HG03558 (cell line): ENCODE measurements around the gene CCDC138.
"Not testable (repeated sequence)": the region's sequence is repeated elsewhere in the genome, so short reads cannot be mapped to it uniquely, and the experiment has no call there.

Source experiments
- ATAC-seq: cut with Tn5 transposase; IDR thresholded peaks from one replicate; pipeline ENCODE4 v1.9.1; 2021; ENCODE audit warnings: moderate number of reproducible peaks; ENCODE audit not compliant: unreplicated experiment; ENCODE audit errors: extremely low read depth

The CCDC138 gene, protein sequence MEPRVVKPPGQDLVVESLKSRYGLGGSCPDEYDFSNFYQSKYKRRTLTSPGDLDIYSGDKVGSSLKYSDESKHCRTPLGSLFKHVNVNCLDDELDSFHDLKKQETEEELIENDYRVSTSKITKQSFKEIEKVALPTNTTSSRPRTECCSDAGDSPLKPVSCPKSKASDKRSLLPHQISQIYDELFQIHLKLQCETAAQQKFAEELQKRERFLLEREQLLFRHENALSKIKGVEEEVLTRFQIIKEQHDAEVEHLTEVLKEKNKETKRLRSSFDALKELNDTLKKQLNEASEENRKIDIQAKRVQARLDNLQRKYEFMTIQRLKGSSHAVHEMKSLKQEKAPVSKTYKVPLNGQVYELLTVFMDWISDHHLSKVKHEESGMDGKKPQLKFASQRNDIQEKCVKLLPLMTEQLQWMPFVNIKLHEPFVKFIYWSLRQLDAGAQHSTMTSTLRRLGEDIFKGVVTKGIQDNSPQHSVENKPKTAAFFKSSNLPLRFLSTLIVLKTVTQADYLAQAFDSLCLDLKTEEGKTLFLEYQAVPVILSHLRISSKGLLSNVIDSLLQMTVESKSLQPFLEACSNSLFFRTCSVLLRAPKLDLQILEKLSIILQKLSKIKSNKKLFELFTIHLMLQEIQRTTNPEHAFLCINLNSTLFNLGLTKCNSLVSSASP

DNA sequence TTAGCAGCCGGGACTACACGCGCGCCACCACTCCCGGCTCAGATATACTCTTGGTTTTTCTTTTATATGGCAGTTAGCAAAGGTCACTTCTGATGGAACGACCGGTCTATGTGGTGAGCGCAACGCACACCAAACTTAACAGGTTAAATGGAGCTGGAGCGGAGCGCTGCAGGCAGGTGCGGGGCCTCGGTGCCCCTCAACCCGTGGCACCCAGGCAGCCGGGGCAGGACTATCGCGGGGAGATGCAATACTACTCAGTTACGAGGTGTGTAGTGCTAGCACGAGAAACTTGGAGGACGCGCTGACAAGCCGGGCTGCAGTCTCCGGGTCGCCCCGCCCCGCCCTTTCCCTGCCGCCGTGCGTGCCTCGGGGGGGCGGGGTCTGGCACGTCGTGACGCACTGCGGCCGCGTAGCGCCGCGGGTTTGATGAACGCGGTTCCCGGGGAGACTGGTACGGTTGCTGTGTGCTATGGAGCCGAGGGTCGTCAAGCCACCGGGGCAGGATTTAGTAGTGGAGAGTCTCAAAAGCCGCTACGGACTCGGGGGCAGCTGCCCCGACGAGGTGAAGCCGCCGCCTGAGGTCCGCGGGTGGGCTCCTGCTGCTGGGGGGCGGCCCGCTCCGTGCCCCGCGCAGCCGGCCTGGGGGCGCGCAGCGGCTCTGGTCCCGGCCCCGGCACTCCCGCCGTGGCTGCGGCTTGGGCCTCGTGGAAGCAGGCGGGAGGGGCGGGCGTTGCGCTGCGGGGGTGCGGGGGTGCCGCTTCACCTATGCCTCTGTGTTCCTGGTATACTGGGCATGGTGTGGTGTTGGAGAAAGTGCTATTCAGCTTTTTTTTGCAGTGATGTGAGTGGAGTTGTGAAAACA lies at the start of gene CCDC138:
Gene CCDC138, plus strand, starts transcription at position 418 of the 862 bp plus-strand sequence. Its CDS starts 52 bp downstream, at position 470.
- ATAC-seq, result peak; percentile 88

- ATAC-seq, result not testable (repeated sequence)
These were observed 28.6 kb upstream of the CCDC138 start for GRCh38 chr2:108757973-108758372.

DNA sequence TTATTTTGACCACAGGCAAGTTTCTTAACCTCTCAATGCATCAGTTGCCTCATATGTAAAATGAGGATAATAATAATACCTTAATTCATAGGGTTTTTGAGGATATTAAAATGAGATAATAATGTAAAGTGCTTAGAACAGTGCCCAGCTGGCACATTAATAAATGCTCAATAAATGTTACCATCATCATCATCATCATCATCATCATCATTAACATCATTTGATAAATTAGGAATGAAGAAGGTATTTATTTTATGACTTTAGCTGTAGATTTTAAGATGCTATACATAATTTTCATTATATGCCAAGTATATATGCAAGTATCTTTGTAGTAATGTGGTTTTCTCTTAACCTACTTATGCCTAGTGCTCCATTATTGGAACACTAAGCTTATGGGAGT lies 24.0 kb upstream of the CCDC138 start:
- not testable (repeated sequence) for ATAC-seq

DNA sequence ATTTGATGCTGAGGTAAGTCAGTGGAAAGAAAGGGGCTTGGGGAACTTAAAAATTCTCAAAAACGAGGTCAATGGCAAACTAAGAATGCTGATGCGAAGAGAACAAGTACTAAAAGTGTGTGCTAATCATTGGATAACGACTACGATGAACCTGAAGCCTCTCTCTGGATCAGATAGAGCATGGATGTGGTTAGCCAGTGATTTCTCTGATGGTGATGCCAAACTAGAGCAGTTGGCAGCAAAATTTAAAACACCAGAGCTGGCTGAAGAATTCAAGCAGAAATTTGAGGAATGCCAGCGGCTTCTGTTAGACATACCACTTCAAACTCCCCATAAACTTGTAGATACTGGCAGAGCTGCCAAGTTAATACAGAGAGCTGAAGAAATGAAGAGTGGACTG lies 19.9 kb upstream of the CCDC138 start:
- ATAC-seq, result not testable (repeated sequence)

DNA sequence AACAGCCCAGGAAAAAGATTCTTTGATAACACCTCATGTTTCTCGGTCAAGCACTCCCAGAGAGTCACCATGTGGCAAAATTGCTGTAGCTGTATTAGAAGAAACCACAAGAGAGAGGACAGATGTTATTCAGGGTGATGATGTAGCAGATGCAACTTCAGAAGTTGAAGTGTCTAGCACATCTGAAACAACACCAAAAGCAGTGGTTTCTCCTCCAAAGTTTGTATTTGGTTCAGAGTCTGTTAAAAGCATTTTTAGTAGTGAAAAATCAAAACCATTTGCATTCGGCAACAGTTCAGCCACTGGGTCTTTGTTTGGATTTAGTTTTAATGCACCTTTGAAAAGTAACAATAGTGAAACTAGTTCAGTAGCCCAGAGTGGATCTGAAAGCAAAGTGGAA lies 18.7 kb upstream of the CCDC138 start:
- ATAC-seq, result not testable (repeated sequence)

GRCh38 chr2:108776475-108776874 lies 10.1 kb upstream of the CCDC138 start:
- no peak for ATAC-seq

GRCh38 chr2:108778857-108779256 lies 7.7 kb upstream of the CCDC138 start:
- ATAC-seq, result no peak

DNA sequence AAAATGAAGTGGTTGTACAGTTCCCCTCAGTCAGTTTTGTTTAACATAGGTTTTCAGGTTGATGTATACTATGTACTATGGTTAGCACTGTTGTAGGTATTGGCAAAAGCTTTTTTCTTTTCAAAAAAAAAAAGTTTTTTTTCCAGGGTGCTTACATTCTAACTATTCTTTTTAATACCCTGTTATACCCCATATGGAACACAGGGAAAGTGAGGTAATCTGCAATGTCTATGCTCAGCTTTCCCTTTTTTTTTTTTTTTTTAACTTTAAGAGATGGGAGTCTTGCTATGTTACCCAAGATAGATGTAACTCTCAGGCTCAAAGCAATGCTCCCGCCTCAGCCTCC lies 590 bp upstream of the CCDC138 start:
- peak; percentile 1 for ATAC-seq

DNA sequence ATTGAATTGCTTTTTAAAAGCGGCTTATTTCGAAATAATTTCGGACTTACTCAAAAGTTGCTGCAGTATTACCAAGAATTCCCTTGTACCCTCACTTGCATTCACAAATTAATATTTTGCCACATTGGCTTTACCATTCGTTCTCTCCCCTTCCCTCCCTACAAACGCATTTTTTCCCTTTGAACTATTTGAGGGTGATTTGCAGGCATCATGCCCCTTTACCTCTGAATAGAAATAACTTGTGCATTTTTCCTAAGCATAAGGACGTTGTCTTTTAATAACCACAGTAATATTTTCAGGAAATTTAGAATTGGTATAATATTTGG lies 608 bp downstream of the CCDC138 start:
- ATAC-seq, result no peak

DNA sequence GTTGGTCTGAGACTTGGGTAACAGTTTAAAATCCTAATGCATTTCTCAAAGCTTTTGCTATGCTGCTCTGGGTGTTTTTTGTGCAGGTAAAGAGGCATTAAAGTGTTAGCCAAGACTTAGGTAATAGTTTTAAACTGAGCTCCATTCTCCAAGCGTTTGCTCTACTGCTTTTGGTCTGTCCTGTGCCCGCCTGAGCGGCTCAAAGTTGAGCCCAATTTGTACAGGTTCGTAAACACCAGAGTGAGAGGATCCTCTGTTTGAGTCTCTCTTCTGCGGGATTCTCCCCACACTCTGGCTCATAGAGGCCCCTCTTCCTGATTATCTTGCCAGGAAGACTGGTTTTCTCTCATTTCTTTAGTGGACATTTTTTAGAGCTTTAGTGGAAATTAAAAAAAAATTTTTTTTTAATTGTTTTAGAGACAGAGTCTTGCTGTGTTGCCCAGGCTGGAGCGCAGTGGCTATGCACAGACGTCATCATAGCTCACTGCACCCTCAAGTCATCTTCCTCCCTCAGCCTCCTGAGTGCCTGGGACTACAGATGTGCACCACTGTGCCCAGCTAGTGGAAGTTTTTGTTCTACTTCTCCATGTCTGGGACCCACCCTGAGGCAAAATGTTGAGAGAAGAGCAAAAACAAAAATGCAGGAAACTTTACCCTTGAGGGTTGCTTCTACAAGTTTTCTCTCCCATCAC lies 16.6 kb downstream of the CCDC138 start:
- no peak for ATAC-seq

GRCh38 chr2:108805032-108805431 lies 18.5 kb downstream of the CCDC138 start:
- no peak for ATAC-seq

DNA sequence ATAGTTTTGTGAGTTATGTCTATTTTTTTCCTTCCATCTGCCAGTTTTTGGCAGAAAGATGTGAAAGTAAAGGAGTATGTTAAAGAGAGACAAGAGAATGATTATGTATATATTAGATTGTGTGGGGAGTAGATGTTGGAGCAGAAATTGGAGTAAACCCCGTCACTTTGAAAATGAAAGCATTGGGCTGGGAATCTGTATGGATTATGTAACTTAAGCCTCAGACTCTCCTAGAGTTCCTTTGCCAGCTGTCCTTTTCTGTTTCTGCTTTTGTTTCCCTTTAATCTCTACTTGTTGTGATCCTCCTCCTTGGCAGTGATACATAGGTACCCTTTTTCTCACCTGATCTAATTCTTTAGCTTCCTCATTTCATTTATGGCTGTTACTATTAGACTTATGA lies 19.2 kb downstream of the CCDC138 start:
- no peak for ATAC-seq

DNA sequence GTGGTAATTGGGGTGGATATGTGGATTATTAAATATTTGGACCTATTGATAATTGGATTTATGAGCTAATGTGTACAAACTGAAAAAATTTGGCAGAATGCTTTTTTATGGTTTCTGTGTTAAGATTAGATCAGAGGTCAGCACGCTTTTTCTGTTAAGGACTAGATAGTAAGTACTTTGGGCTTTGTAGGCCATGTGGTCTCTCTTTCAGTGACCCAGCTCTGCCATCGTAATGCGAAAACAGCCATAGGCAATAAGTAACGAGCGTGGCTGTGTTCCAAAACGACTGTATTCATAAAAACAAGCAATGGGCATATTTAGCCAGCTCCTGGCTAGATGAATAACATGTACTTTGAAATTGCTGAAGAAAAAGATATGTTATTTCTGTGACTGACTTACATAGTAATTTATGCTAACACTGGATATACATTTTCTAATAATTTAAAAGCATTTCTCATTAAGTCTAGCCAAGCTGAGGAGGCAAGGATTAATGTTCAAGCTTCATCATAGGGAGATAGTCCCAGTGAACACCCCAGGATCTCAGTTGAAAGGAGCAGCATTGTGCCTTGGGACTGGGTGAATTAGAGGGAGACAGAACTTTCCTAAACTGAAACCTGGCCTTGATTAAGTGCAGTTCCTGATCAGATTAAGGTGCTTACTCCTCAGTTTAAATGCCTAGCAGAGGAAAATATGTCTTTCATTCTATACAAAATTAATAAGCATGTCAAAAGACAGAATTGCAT lies 20.0 kb downstream of the CCDC138 start:
- no peak for ATAC-seq

- ATAC-seq, result no peak
These were observed 23.4 kb downstream of the CCDC138 start for GRCh38 chr2:108809936-108810335.

GRCh38 chr2:108810993-108811957 lies 24.7 kb downstream of the CCDC138 start:
- no peak for ATAC-seq

DNA sequence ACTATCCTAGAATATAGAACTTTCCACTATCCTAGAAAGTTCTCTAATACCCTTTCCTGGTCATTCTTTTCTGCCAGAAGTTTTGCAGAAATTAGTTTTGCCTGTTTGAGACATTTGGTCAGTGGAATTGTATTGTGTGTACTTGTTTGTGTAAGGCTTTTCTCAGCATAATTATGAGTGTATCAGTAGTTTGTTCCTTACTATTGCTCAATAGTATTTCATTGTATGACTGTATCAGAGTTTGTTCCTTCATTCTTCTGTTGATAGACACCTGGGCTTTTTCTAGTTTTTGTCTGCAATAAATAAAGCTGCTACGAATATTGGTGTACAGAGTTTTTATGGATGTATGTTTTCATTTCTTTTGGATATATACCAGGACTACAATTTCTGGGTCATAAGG lies 27.2 kb downstream of the CCDC138 start:
- no peak for ATAC-seq

GRCh38 chr2:108820482-108820881 lies 33.9 kb downstream of the CCDC138 start:
- ATAC-seq, result no peak

DNA sequence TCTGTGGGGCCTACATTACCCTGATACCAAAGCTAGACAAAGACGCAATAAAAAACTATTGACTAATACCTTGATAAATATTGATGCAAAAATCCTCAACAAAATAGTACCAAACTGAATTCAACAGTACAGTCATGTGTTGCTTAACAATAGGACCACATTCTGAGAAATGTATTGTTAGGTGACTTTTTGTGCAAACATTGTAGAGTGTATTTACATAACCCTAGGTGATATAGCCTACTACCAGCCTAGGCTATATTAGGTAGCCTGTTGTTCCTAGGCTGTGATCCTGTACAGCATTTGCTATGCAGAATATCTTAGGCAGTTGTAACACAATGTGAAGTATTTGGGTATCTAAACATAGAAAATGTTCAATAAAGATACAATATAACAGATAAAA lies 36.7 kb downstream of the CCDC138 start:
- no peak for ATAC-seq
